Lower leg skin (tissue), 4 donors: ENCODE measurements around the gene WDCP. TPM values are rescaled to one million over a fixed set of nuclear protein-coding genes. Genes with fewer than 3 reads are reported as not detected.
A peak's percentile ranks its signal among the peaks of the same experiment; 100 is the strongest.

Source experiments
- DNase-seq, 2 donors: peaks; one replicate each; pipeline ENCODE4 v3.0.0-alpha.2; 2019; ENCODE audit warnings: low spot score in 2 of 2
- H3K4me3 ChIP-seq: fragments of 200-600 bp; sonication (generic); 2 replicates; pipeline ENCODE4 v1.5.1; 2017; ENCODE audit warnings: mild to moderate bottlenecking, low read depth; ENCODE audit not compliant: poor library complexity, severe bottlenecking
- POLR2A ChIP-seq, 2 donors: fragments of 450-650 bp; IDR thresholded peaks; one replicate each; pipeline ENCODE4 v1.6.1; 2016 to 2017; ENCODE audit warnings: antibody characterized with exemption in 2 of 2, mild to moderate bottlenecking in 1 of 2, moderate library complexity in 1 of 2
- WGBS, 2 donors: methylation state at CpG; one replicate each; pipeline ENCODE4 v1.1.5; 2018; 5-methylcytosine and 5-hydroxymethylcytosine counted together
- intact Hi-C: fragments of 100-400 bp; cut with DNase I; formaldehyde crosslinking; loops from one replicate; pipeline ENCODE4 v1.15.0; 2023; ENCODE audit warnings: low total_unique reads
- total RNA-seq, 4 donors: library from RNA; depleted of rRNA; stranded (reverse); fragments of >200 nt; gene quantifications; one replicate each; pipeline ENCODE4 v1.1.0, GENCODE V29; 2016
- TF ChIP-seq, protein P1 (sequence below), 3 donors: fragments of 450-650 bp; IDR thresholded peaks; one replicate each; pipeline ENCODE4 v1.5.1; 2016; ENCODE audit warnings: antibody characterized with exemption in 3 of 3, mild to moderate bottlenecking in 3 of 3, moderate library complexity in 2 of 3

WDCP gene
- total RNA-seq, 4 donors from 2014 or later, result 2.6 to 4.9 (median 3.8) TPM

GRCh38 chr2:24054366-24055010, 7.3 kb upstream of the WDCP start:
- TF ChIP-seq, protein P1, sequence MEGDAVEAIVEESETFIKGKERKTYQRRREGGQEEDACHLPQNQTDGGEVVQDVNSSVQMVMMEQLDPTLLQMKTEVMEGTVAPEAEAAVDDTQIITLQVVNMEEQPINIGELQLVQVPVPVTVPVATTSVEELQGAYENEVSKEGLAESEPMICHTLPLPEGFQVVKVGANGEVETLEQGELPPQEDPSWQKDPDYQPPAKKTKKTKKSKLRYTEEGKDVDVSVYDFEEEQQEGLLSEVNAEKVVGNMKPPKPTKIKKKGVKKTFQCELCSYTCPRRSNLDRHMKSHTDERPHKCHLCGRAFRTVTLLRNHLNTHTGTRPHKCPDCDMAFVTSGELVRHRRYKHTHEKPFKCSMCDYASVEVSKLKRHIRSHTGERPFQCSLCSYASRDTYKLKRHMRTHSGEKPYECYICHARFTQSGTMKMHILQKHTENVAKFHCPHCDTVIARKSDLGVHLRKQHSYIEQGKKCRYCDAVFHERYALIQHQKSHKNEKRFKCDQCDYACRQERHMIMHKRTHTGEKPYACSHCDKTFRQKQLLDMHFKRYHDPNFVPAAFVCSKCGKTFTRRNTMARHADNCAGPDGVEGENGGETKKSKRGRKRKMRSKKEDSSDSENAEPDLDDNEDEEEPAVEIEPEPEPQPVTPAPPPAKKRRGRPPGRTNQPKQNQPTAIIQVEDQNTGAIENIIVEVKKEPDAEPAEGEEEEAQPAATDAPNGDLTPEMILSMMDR (IDR thresholded peaks at IDR 0.05), result no peak
- no peak for TF ChIP-seq POLR2A (IDR thresholded peaks at IDR 0.05)
- no peak for DNase-seq
- H3K4me3 ChIP-seq, result no peak overlapping the region
- intact Hi-C loops, result no loop called here
- WGBS, 2 donors, result 82 to 85% methylated on average over 8 of the region's 8 CpGs

DNA sequence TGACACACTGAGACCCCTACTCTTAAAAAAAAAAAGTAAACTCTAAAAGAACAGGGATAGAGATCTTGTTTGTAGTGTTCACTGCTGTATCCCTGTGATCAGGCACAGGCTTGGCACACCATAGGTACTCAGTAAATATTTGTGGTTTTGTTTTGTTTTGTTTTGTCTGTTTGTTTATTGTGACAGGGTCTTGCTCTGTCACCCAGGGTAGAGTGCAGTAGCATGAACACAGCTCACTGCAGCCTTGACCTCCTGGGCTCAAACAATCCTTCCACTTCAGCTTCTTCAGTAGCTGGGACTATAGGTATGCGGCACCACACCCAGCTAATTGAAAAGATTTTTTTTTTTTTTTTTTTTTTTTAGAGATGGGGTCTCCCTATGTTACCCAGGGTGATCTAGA, 5.8 kb upstream of the WDCP start:
- TF ChIP-seq, protein P1 (IDR thresholded peaks at IDR 0.05), result no peak
- no peak for TF ChIP-seq POLR2A (IDR thresholded peaks at IDR 0.05)
- H3K4me3 ChIP-seq, result no peak overlapping the region
- intact Hi-C loops, result no loop called here
- DNase-seq, result no peak
- 95 to 100% methylated on average over 1 of the region's 1 CpG for WGBS, 2 donors

GRCh38 chr2:24051833-24052232, 4.6 kb upstream of the WDCP start:
- no peak for DNase-seq
- TF ChIP-seq POLR2A (IDR thresholded peaks at IDR 0.05), result no peak
- TF ChIP-seq, protein P1 (IDR thresholded peaks at IDR 0.05), result no peak
- no peak overlapping the region for H3K4me3 ChIP-seq
- intact Hi-C loops, result no loop called here
- WGBS, 2 donors, result 75 to 81% methylated on average over 8 of the region's 8 CpGs

DNA sequence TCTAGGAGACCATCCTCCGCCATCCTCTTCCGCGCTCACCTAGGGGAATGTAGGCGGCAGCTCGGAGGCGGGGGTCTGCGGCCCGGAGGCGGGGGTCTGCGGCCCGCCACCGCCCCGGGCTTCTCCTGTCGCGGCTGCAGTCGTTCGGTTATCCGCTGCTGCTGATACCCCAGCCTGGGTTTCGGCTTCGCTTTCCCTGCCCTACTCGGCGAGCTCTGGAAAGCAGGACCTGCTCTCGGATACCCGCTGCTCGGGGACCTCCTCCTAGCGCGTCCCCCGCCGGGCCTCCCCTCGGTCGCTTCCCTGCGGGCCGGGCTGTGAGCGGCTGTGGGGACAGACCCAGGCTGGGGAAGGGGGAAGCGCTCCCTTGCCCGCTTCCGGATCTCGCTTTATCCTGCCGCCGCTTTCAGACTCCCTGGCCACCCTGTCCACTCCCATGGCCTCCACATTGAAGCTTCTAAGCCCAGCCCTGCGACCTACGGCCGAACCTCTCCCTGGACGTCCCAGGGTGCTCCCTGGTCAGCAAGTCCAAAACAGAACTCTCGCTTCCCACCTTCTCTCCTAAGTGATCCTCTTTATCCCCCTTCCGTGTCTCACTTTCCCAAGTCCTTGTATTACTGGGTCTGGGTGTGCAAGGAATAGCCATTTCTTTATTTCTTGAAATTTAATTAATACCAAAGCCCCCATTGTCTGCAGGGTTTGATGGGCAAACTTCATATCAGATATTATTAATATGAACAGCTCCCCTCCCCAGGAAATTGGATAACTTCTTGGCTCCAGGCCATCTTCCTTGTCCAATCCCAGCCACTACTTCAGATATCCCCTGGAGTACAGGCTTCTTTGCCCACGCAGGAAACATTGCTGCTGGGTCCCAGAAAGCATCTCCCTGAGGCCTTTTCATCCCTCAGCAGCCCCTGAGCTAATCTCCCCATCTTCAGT, 3.1 kb upstream of the WDCP start:
- 4 to 8% methylated on average over 19 to 40 of the region's 47 CpGs for WGBS, 2 donors
- TF ChIP-seq, protein P1 (IDR thresholded peaks at IDR 0.05), result no peak
- TF ChIP-seq POLR2A (IDR thresholded peaks at IDR 0.05), result no peak
- DNase-seq, result peak in 1 of 2 donors; percentile 87
- peak overlapping the region; percentile 55 for H3K4me3 ChIP-seq
- intact Hi-C loops, result no loop called here

DNA sequence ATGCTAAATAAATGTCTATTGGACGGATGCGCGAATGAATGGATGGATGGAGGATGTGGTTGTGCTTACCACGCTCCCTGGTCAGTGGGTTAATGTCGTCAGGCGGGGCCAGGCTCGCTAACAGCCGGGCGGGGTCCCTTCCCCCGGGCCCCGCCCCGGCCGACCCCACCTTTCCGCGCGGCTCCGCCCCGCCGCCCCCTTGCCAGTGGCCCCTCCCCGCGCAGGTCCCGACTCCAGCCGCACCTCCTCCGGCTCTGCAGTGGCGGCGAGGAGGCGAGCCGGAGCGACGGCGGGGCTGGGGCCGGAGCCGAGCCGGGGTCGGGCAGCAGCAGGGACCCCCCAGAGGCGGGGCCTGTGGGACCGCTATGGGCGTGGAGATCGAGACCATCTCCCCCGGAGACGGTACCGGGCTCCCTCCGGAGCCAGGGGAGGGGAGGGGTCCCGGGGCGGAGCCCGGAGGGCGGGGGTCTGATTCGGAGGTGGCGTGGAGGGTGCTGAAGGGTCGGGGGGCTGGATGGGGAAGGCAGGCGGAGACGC, 2.4 kb upstream of the WDCP start, which contains the start of gene FKBP1B:
TSS of gene FKBP1B (plus strand) at position 257 of the 537 bp plus-strand sequence. CDS start at position 366, 109 bp downstream.
- no peak for TF ChIP-seq POLR2A (IDR thresholded peaks at IDR 0.05)
- TF ChIP-seq, protein P1 (IDR thresholded peaks at IDR 0.05), result no peak
- DNase-seq, result peak; percentile 25 to 90
- intact Hi-C loops, result no loop called here
- H3K4me3 ChIP-seq, result peak within 1 kb of the TSS; percentile 55
- 0 to 1% methylated on average over 22 to 37 of the region's 52 CpGs for WGBS, 2 donors
